ENCODE data around the gene RAMP2. TPM values are rescaled to one million over a fixed set of nuclear protein-coding genes. Genes with fewer than 3 reads are reported as not detected.

The RAMP2 gene
- total RNA-seq, 4 donors from 2014 or later: 32.6 to 113 (median 51.4) TPM

GRCh38 chr17:42775534-42776098 is 14.6 kb downstream of the RAMP2 start:
- Histone ChIP-seq H3K4me3 (no peak overlapping the region), H3K27ac (no peak overlapping the region), H3K9me3 (no peaks in the 10 kb centered on the region), H3K4me1 (peaks cover 0 to 28% (median 11%) of the 10 kb centered on the region in 4 donors), H3K27me3 (peaks cover 0 to 8% of the 10 kb centered on the region in 2 donors), H3K36me3 (peaks cover 3 to 56% (median 35%) of the 10 kb centered on the region in 3 donors)
- TF ChIP-seq EP300 (IDR thresholded peaks at IDR 0.05): no peak
- no peak for TF ChIP-seq POLR2A (IDR thresholded peaks at IDR 0.05)
- TF ChIP-seq, protein P1, sequence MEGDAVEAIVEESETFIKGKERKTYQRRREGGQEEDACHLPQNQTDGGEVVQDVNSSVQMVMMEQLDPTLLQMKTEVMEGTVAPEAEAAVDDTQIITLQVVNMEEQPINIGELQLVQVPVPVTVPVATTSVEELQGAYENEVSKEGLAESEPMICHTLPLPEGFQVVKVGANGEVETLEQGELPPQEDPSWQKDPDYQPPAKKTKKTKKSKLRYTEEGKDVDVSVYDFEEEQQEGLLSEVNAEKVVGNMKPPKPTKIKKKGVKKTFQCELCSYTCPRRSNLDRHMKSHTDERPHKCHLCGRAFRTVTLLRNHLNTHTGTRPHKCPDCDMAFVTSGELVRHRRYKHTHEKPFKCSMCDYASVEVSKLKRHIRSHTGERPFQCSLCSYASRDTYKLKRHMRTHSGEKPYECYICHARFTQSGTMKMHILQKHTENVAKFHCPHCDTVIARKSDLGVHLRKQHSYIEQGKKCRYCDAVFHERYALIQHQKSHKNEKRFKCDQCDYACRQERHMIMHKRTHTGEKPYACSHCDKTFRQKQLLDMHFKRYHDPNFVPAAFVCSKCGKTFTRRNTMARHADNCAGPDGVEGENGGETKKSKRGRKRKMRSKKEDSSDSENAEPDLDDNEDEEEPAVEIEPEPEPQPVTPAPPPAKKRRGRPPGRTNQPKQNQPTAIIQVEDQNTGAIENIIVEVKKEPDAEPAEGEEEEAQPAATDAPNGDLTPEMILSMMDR (IDR thresholded peaks at IDR 0.05): no peak
- DNase-seq (ENCODE audit: low spot score in 2 of 2): no peak
- 49 to 56% methylated on average over 3 of the region's 3 CpGs for WGBS, 2 donors

DNA sequence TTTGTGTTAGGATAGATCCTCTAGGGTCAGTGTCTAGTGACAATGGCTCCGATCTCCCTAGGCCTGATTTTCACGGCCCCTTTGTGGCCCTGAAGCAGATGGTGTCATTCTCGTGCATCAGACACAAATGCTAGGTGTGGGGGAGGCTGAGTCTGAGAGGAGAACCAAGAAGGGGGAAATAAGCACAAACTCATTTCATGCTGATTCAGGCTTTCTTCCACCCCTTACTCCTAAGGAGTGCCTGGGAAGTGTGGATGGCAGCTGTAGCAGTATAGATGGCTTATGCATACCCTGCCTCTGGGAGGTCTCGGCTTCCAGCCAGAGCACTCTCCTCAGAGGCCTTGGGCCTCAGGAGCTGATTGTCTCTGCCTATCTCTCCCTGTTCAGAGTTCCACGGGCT is 17.5 kb downstream of the RAMP2 start:
- Histone ChIP-seq H3K36me3 (peaks cover 3 to 56% (median 35%) of the 10 kb centered on the region in 3 donors), H3K27ac (no peak overlapping the region), H3K4me1 (peaks cover 0 to 49% (median 18%) of the 10 kb centered on the region in 4 donors), H3K9me3 (no peaks in the 10 kb centered on the region), H3K27me3 (peaks cover 0 to 38% of the 10 kb centered on the region in 2 donors), H3K4me3 (no peak overlapping the region)
- 86% methylated on average over 5 of the region's 5 CpGs for WGBS, 2 donors
- DNase-seq (ENCODE audit: low spot score in 2 of 2): no peak
- TF ChIP-seq, protein P1 (IDR thresholded peaks at IDR 0.05): no peak
- TF ChIP-seq POLR2A (IDR thresholded peaks at IDR 0.05) (no peak), EP300 (IDR thresholded peaks at IDR 0.05) (no peak)

GRCh38 chr17:42779304-42779935 is 18.4 kb downstream of the RAMP2 start:
- Histone ChIP-seq H3K36me3 (peaks cover 3 to 55% (median 35%) of the 10 kb centered on the region in 3 donors), H3K9me3 (no peaks in the 10 kb centered on the region), H3K27ac (no peak overlapping the region), H3K4me1 (peaks cover 0 to 49% (median 16%) of the 10 kb centered on the region in 4 donors), H3K4me3 (no peak overlapping the region), H3K27me3 (peaks cover 0 to 46% of the 10 kb centered on the region in 2 donors)
- TF ChIP-seq POLR2A (IDR thresholded peaks at IDR 0.05) (no peak), EP300 (IDR thresholded peaks at IDR 0.05) (no peak)
- WGBS, 2 donors: 67 to 81% methylated on average over 3 of the region's 3 CpGs
- DNase-seq (ENCODE audit: low spot score in 2 of 2): no peak

GRCh38 chr17:42779936-42780850 is 19.2 kb downstream of the RAMP2 start, which contains the start of gene WNK4:
WNK4 (plus strand) TSS chr17:42780610; CDS start chr17:42780699, 89 bp downstream.
- Histone ChIP-seq H3K27ac (peak within 1 kb of the TSS in 1 of 4 donors; percentile 40), H3K9me3 (no peaks in the 10 kb centered on the region), H3K27me3 (peaks cover 0 to 54% of the 10 kb centered on the region in 2 donors), H3K4me1 (peaks cover 0 to 53% (median 19%) of the 10 kb centered on the region in 4 donors), H3K36me3 (peaks cover 3 to 48% (median 35%) of the 10 kb centered on the region in 3 donors), H3K4me3 (peak within 1 kb of the TSS; percentile 15 to 51 (median 28))
- no peak for TF ChIP-seq POLR2A (IDR thresholded peaks at IDR 0.05)
- TF ChIP-seq, protein P1 (IDR thresholded peaks at IDR 0.05): no peak
- no peak for TF ChIP-seq EP300 (IDR thresholded peaks at IDR 0.05)
- DNase-seq (ENCODE audit: low spot score in 2 of 2): no peak
- 8% methylated on average over 21 to 39 of the region's 65 CpGs for WGBS, 2 donors

- no peak for DNase-seq (ENCODE audit: low spot score in 2 of 2)
- Histone ChIP-seq H3K4me3 (peak overlapping the region; percentile 15 to 51 (median 28)), H3K27me3 (peaks cover 0 to 62% of the 10 kb centered on the region in 2 donors), H3K36me3 (peaks cover 3 to 39% (median 27%) of the 10 kb centered on the region in 3 donors), H3K4me1 (peaks cover 0 to 56% (median 23%) of the 10 kb centered on the region in 4 donors), H3K27ac (peak overlapping the region in 1 of 4 donors; percentile 40), H3K9me3 (no peaks in the 10 kb centered on the region)
- 4 to 6% methylated on average over 30 to 31 of the region's 39 CpGs for WGBS, 2 donors
- TF ChIP-seq, protein P1 (IDR thresholded peaks at IDR 0.05): no peak
- TF ChIP-seq POLR2A (IDR thresholded peaks at IDR 0.05): no peak
- TF ChIP-seq EP300 (IDR thresholded peaks at IDR 0.05): no peak
Observed at GRCh38 chr17:42780851-42781638, 20.0 kb downstream of the RAMP2 start.
